Skin of body (tissue), 2 donors: ENCODE data around the gene ZBTB7B. TPM values are rescaled to one million over a fixed set of nuclear protein-coding genes. Genes with fewer than 3 reads are reported as not detected.

Source experiments
- DNase-seq: peaks from one replicate; lab custom pipeline; 2025; lab: John Stamatoyannopoulos, UW
- total RNA-seq: library from RNA; depleted of rRNA; stranded (reverse); fragments of >200 nt; gene quantifications from one replicate; pipeline ENCODE4 v1.2.3, GENCODE V29; 2014

The ZBTB7B gene
- total RNA-seq, 1 donor from 2014 or later = 25.5 TPM

- peak; percentile 14 for DNase-seq
These were observed 1.3 kb downstream of the ZBTB7B start for GRCh38 chr1:155003766-155004351.

- DNase-seq = no peak
These were observed 1.9 kb downstream of the ZBTB7B start for GRCh38 chr1:155004352-155005075.

GRCh38 chr1:155005076-155006011, 2.7 kb downstream of the ZBTB7B start:
- DNase-seq = no peak

- DNase-seq = peak; percentile 4
These were observed 4.0 kb downstream of the ZBTB7B start for GRCh38 chr1:155006601-155007101.

GRCh38 chr1:155007251-155007828, 4.7 kb downstream of the ZBTB7B start:
- no peak for DNase-seq

- no peak for DNase-seq
These were observed 5.7 kb downstream of the ZBTB7B start for GRCh38 chr1:155008015-155008941.

GRCh38 chr1:155009221-155009711, 6.7 kb downstream of the ZBTB7B start:
- DNase-seq = no peak

- DNase-seq = no peak
These were observed 7.1 kb downstream of the ZBTB7B start for GRCh38 chr1:155009742-155010141.

GRCh38 chr1:155010211-155010918, 7.8 kb downstream of the ZBTB7B start:
- no peak for DNase-seq

- no peak for DNase-seq
These were observed 8.4 kb downstream of the ZBTB7B start for GRCh38 chr1:155011004-155011416.

- DNase-seq = no peak
These were observed 8.9 kb downstream of the ZBTB7B start for GRCh38 chr1:155011437-155012025.

- DNase-seq = no peak
These were observed 9.5 kb downstream of the ZBTB7B start for GRCh38 chr1:155012026-155012546.

GRCh38 chr1:155012776-155013602, 10.4 kb downstream of the ZBTB7B start:
- DNase-seq = no peak

GRCh38 chr1:155013632-155014031, 11.0 kb downstream of the ZBTB7B start:
- no peak for DNase-seq

- DNase-seq = no peak
These were observed 12.3 kb downstream of the ZBTB7B start for GRCh38 chr1:155014709-155015508.

- DNase-seq = no peak
These were observed 13.1 kb downstream of the ZBTB7B start for GRCh38 chr1:155015527-155016230.
